GM21737 (cell line): ENCODE data around the gene GADD45GIP1.

ENCODE experiments used
- ATAC-seq: cut with Tn5 transposase; IDR thresholded peaks from one replicate; pipeline ENCODE4 v1.9.1; 2021; ENCODE audit warnings: mild to moderate bottlenecking, moderate library complexity; ENCODE audit not compliant: unreplicated experiment

Gene GADD45GIP1

GRCh38 chr19:12913851-12914690 lies 43.0 kb downstream of the GADD45GIP1 start:
- ATAC-seq = no peak

GRCh38 chr19:12913011-12913561 lies 43.9 kb downstream of the GADD45GIP1 start:
- no peak for ATAC-seq

- ATAC-seq = no peak
Measured at GRCh38 chr19:12912571-12912970, 44.5 kb downstream of the GADD45GIP1 start.

- no peak for ATAC-seq
Measured at GRCh38 chr19:12907166-12907565, 49.9 kb downstream of the GADD45GIP1 start.
